ENCODE data around the gene SGCE.

DNA sequence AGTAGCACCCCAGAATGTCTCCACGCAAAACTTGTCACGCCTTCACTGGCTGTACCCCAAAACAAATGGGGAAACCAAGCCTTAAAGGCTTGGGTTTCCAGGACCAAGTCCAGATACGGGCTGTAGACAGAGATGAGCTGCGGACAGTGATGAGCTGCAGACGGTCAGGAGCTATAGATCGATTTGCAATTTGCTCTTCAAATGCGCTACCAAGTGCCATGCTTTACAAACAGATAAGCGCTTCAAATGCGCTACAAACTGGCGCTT lies 658 bp upstream of the SGCE start:
- TF ChIP-seq, protein P1, sequence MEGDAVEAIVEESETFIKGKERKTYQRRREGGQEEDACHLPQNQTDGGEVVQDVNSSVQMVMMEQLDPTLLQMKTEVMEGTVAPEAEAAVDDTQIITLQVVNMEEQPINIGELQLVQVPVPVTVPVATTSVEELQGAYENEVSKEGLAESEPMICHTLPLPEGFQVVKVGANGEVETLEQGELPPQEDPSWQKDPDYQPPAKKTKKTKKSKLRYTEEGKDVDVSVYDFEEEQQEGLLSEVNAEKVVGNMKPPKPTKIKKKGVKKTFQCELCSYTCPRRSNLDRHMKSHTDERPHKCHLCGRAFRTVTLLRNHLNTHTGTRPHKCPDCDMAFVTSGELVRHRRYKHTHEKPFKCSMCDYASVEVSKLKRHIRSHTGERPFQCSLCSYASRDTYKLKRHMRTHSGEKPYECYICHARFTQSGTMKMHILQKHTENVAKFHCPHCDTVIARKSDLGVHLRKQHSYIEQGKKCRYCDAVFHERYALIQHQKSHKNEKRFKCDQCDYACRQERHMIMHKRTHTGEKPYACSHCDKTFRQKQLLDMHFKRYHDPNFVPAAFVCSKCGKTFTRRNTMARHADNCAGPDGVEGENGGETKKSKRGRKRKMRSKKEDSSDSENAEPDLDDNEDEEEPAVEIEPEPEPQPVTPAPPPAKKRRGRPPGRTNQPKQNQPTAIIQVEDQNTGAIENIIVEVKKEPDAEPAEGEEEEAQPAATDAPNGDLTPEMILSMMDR (IDR thresholded peaks at IDR 0.05), result no peak
- no peak for TF ChIP-seq EZH2 (IDR thresholded peaks at IDR 0.05; ENCODE audit: borderline replicate concordance, insufficient read depth, low read depth, low read length, poor library complexity, severe bottlenecking)
